ENCODE results near the gene ZNF787. TPM values are rescaled to one million over a fixed set of nuclear protein-coding genes. Genes with fewer than 3 reads are reported as not detected.

Gene ZNF787
- total and polyA plus RNA-seq, 10 of the 15 experiments (the other 5 are each of a cell fraction or from before 2014, with no cell fraction given) = 0.23 to 39.9 (median 4.1) TPM

DNA sequence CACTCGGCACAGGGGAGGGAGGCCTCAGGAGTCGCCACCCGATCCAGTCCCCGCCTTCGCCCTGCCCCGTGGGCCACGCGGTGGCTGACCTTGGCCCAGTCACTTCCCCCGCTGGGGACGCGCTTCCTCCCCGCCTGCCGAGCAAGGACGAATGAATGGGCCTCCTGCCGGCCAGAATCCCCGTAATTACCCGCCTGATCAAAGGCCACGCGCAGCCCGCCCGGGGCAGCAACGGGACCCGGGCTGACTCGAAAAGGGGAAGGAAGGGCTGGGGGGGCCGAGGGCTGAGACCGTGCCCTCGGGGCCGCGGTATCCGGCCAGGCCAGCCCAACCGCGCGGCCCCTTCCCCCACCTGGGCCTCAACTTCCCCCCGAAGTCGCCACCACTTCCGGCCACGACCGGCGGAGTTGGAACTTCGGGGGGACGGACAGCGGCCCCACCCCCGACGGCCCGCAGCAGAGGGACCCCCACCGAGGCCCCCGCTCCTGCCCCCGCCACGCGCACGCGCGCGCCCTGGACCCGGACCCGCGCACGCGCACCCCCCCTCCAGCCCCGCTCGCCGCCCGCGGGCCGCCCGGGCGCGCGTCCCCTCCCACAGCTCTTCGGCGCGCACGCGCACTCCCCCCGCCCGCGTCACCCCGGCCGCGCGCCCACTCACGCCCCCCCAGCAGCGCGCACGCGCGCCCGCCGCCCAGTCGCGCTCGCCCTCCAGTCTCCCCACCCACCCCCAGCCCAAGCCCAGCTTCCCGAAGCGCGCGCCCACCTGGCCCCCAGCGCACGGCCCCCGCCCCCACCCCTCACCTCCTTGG, 520 bp downstream of the ZNF787 start (continued):
- TF ChIP-seq, protein P1, sequence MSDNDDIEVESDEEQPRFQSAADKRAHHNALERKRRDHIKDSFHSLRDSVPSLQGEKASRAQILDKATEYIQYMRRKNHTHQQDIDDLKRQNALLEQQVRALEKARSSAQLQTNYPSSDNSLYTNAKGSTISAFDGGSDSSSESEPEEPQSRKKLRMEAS (IDR thresholded peaks at IDR 0.05; ENCODE audit: low read depth, low read length) = no peak
- TF ChIP-seq, protein P2, sequence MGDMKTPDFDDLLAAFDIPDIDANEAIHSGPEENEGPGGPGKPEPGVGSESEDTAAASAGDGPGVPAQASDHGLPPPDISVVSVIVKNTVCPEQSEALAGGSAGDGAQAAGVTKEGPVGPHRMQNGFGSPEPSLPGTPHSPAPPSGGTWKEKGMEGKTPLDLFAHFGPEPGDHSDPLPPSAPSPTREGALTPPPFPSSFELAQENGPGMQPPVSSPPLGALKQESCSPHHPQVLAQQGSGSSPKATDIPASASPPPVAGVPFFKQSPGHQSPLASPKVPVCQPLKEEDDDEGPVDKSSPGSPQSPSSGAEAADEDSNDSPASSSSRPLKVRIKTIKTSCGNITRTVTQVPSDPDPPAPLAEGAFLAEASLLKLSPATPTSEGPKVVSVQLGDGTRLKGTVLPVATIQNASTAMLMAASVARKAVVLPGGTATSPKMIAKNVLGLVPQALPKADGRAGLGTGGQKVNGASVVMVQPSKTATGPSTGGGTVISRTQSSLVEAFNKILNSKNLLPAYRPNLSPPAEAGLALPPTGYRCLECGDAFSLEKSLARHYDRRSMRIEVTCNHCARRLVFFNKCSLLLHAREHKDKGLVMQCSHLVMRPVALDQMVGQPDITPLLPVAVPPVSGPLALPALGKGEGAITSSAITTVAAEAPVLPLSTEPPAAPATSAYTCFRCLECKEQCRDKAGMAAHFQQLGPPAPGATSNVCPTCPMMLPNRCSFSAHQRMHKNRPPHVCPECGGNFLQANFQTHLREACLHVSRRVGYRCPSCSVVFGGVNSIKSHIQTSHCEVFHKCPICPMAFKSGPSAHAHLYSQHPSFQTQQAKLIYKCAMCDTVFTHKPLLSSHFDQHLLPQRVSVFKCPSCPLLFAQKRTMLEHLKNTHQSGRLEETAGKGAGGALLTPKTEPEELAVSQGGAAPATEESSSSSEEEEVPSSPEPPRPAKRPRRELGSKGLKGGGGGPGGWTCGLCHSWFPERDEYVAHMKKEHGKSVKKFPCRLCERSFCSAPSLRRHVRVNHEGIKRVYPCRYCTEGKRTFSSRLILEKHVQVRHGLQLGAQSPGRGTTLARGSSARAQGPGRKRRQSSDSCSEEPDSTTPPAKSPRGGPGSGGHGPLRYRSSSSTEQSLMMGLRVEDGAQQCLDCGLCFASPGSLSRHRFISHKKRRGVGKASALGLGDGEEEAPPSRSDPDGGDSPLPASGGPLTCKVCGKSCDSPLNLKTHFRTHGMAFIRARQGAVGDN (IDR thresholded peaks at IDR 0.05) = no peak
- TF ChIP-seq, protein P3, sequence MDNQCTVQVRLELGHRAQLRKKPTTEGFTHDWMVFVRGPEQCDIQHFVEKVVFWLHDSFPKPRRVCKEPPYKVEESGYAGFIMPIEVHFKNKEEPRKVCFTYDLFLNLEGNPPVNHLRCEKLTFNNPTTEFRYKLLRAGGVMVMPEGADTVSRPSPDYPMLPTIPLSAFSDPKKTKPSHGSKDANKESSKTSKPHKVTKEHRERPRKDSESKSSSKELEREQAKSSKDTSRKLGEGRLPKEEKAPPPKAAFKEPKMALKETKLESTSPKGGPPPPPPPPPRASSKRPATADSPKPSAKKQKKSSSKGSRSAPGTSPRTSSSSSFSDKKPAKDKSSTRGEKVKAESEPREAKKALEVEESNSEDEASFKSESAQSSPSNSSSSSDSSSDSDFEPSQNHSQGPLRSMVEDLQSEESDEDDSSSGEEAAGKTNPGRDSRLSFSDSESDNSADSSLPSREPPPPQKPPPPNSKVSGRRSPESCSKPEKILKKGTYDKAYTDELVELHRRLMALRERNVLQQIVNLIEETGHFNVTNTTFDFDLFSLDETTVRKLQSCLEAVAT (IDR thresholded peaks at IDR 0.05) = no peak
- TF ChIP-seq ZNF384 (IDR thresholded peaks at IDR 0.05; ENCODE audit: borderline replicate concordance, low read depth, low read length) (no peak), CBX5 (IDR thresholded peaks at IDR 0.05; ENCODE audit: low read depth) (no peak), HDGF (IDR thresholded peaks at IDR 0.05) (peak; percentile 59; the same call in 1 of the 2 replicates), ZZZ3 (IDR thresholded peaks at IDR 0.05; ENCODE audit: control insufficient read depth, insufficient read length, low read depth) (no peak), ETV6 (conservative IDR thresholded peaks at IDR 0.05 in 1 of 2, IDR thresholded peaks at IDR 0.05 in 1 of 2; ENCODE audit: borderline replicate concordance in 1 of 2, low read depth in 1 of 2) (no peak), MYB (IDR thresholded peaks at IDR 0.05; ENCODE audit: borderline replicate concordance, low read depth, low read length) (no peak), POLR2AphosphoS2 (IDR thresholded peaks at IDR 0.05; ENCODE audit: low read depth, low read length) (no peak), SMARCA5 (IDR thresholded peaks at IDR 0.05) (peak; percentile 46; the same call in 1 of the 2 replicates), JUNB (IDR thresholded peaks at IDR 0.05) (no peak), FOS (IDR thresholded peaks at IDR 0.05; ENCODE audit: borderline replicate concordance, extremely low read depth, insufficient read length) (no peak), SRF (IDR thresholded peaks at IDR 0.05; ENCODE audit: low read depth in 2 of 2, low read length in 2 of 2) (no peak)
- TF ChIP-seq, protein P4, sequence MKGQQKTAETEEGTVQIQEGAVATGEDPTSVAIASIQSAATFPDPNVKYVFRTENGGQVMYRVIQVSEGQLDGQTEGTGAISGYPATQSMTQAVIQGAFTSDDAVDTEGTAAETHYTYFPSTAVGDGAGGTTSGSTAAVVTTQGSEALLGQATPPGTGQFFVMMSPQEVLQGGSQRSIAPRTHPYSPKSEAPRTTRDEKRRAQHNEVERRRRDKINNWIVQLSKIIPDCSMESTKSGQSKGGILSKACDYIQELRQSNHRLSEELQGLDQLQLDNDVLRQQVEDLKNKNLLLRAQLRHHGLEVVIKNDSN (IDR thresholded peaks at IDR 0.05; ENCODE audit: borderline replicate concordance, extremely low read length, insufficient read depth, low read depth, low read length) = no peak
- TF ChIP-seq, protein P5, sequence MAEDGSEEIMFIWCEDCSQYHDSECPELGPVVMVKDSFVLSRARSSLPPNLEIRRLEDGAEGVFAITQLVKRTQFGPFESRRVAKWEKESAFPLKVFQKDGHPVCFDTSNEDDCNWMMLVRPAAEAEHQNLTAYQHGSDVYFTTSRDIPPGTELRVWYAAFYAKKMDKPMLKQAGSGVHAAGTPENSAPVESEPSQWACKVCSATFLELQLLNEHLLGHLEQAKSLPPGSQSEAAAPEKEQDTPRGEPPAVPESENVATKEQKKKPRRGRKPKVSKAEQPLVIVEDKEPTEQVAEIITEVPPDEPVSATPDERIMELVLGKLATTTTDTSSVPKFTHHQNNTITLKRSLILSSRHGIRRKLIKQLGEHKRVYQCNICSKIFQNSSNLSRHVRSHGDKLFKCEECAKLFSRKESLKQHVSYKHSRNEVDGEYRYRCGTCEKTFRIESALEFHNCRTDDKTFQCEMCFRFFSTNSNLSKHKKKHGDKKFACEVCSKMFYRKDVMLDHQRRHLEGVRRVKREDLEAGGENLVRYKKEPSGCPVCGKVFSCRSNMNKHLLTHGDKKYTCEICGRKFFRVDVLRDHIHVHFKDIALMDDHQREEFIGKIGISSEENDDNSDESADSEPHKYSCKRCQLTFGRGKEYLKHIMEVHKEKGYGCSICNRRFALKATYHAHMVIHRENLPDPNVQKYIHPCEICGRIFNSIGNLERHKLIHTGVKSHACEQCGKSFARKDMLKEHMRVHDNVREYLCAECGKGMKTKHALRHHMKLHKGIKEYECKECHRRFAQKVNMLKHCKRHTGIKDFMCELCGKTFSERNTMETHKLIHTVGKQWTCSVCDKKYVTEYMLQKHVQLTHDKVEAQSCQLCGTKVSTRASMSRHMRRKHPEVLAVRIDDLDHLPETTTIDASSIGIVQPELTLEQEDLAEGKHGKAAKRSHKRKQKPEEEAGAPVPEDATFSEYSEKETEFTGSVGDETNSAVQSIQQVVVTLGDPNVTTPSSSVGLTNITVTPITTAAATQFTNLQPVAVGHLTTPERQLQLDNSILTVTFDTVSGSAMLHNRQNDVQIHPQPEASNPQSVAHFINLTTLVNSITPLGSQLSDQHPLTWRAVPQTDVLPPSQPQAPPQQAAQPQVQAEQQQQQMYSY (CRISPR knock-in tag; IDR thresholded peaks at IDR 0.05) = no peak

Data from GM12878 (cell line).